Progenitor cell of endocrine pancreas (in vitro differentiated cells): Measurements from ENCODE around the gene ERVV-1. TPM values are rescaled to one million over a fixed set of nuclear protein-coding genes. Genes with fewer than 3 reads are reported as not detected.

Source experiments
- DNase-seq: peaks from one replicate; pipeline ENCODE4 v3.0.0; 2021; ENCODE audit warnings: low spot score; ENCODE audit not compliant: unreplicated experiment
- H3K27ac Mint-ChIP-seq: 2 replicates; pipeline ENCODE4 v1.8.0; 2021; ENCODE audit warnings: mild to moderate bottlenecking, moderate library complexity, mixed read lengths
- H3K27me3 Mint-ChIP-seq: 2 replicates; pipeline ENCODE4 v1.8.0; 2021; ENCODE audit warnings: mixed read lengths
- H3K36me3 Mint-ChIP-seq: 2 replicates; pipeline ENCODE4 v1.8.0; 2022; ENCODE audit warnings: mixed read lengths; ENCODE audit not compliant: insufficient read depth
- H3K4me1 Mint-ChIP-seq: 2 replicates; pipeline ENCODE4 v1.8.0; 2021; ENCODE audit warnings: low read depth, mixed read lengths
- H3K4me3 Mint-ChIP-seq: 2 replicates; pipeline ENCODE4 v1.8.0; 2021; ENCODE audit warnings: low read depth, mild to moderate bottlenecking, moderate library complexity, mixed read lengths
- H3K9me3 Mint-ChIP-seq: 2 replicates; pipeline ENCODE4 v1.8.0; 2021; ENCODE audit warnings: low read depth, mixed read lengths
- total RNA-seq: library from RNA; stranded (reverse); gene quantifications from 2 replicates; pipeline ENCODE4 v1.2.1, GENCODE V29; 2021
- TF ChIP-seq, protein P1 (sequence below): fragments of 200-600 bp; sonication (generic); IDR thresholded peaks from one replicate; pipeline ENCODE4 v1.5.0; 2021; ENCODE audit warnings: antibody characterized with exemption, mild to moderate bottlenecking; ENCODE audit not compliant: unreplicated experiment

ERVV-1 gene
- total RNA-seq, 1 donor from 2014 or later, result not detected

DNA sequence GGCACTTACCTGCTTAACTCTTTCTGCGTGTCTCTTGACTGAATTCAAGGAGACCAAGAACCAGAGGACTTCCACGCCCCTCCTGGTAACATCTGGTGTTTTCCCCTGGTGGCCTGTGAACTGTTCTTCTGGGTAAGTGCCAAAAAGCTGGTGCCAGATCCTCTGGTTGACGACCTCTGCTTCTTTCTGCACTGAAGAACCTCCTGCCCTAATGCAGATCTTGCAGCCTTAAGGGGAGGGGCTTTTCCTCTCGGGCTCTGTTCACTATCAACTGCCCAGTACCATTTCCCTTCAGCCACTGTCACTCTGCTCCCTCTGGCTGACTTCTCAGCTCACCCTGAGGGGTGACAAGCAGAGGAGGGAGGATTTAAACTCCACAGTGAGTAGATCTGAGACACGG lies 6.1 kb upstream of the ERVV-1 start:
- TF ChIP-seq, protein P1, sequence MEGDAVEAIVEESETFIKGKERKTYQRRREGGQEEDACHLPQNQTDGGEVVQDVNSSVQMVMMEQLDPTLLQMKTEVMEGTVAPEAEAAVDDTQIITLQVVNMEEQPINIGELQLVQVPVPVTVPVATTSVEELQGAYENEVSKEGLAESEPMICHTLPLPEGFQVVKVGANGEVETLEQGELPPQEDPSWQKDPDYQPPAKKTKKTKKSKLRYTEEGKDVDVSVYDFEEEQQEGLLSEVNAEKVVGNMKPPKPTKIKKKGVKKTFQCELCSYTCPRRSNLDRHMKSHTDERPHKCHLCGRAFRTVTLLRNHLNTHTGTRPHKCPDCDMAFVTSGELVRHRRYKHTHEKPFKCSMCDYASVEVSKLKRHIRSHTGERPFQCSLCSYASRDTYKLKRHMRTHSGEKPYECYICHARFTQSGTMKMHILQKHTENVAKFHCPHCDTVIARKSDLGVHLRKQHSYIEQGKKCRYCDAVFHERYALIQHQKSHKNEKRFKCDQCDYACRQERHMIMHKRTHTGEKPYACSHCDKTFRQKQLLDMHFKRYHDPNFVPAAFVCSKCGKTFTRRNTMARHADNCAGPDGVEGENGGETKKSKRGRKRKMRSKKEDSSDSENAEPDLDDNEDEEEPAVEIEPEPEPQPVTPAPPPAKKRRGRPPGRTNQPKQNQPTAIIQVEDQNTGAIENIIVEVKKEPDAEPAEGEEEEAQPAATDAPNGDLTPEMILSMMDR, result no peak

DNA sequence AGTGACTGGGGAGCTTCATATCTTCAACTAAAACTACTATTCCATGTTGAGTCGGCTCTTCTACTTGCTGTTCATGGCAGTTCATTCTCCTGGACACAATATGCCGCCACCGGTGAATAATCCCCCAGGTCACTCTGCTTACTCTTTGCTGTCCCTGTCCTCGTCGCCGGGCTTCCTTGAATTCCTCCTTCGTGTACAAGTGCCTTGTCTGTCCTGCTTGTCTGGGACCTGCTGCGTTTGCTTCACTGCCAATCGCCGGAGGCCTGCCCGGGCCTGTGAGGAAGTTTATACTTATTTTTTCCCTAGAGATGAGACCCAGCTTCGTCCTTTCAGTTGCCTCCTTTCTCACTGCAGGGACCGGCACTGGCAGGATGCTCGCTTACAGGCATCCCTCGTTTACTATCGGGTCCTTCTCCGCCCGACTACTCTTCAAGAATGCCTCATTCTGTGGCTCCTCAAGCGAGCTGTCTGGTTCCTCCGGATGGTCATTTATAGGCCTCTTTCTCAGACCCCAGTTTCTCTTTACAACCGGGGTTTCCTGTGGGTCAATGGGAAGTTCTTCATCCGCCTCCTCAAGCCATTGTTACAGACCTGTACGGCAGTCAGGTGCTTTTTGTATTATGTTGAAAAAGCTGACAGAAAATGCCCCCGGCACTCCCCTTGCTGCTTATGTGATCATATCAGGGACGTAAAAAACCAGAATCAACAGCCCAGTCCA lies 5.5 kb upstream of the ERVV-1 start:
- TF ChIP-seq, protein P1, result no peak
- H3K4me1 Mint-ChIP-seq, result no peaks in the 10 kb centered on the region

More for the DNA sequence above, 6.1 kb upstream of the ERVV-1 start:
- Mint-ChIP-seq H3K36me3 (no peaks in the 10 kb centered on the region), H3K27me3 (no peaks in the 10 kb centered on the region), H3K27ac (no peak overlapping the region), H3K4me1 (no peaks in the 10 kb centered on the region), H3K4me3 (no peak overlapping the region), H3K9me3 (no peaks in the 10 kb centered on the region)
- DNase-seq, result no peak

DNA sequence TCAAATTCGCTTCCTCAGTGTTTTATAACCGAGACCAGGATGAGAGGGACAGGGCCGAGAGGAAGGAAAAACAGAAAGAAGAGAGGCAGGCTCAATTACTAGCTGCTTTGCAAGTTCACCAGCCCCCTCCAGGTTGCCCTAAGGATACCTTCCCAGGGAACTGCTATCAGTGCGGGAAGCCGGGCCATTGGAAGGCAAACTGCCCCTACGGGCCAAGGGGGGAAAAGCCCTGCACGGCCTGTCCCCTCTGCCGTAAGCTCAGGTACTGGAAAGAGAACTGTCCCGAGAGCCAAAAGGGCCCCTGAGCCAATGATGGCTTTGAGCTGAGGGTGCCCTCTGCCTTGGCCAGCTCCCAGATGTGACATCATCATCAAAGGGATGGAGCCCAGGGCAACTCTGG lies 3.2 kb upstream of the ERVV-1 start:
- no peaks in the 10 kb centered on the region for H3K4me1 Mint-ChIP-seq
- TF ChIP-seq, protein P1, result peak; percentile 15
- DNase-seq, result no peak
- H3K4me3 Mint-ChIP-seq, result no peak overlapping the region
- no peak overlapping the region for H3K27ac Mint-ChIP-seq
- no peaks in the 10 kb centered on the region for H3K9me3 Mint-ChIP-seq
- H3K27me3 Mint-ChIP-seq, result no peaks in the 10 kb centered on the region
- no peaks in the 10 kb centered on the region for H3K36me3 Mint-ChIP-seq

More for the DNA sequence above, 5.5 kb upstream of the ERVV-1 start:
- DNase-seq, result no peak
- Mint-ChIP-seq H3K27ac (peak overlapping the region; percentile 28), H3K9me3 (no peaks in the 10 kb centered on the region), H3K4me3 (no peak overlapping the region), H3K36me3 (no peaks in the 10 kb centered on the region), H3K27me3 (no peaks in the 10 kb centered on the region)

DNA sequence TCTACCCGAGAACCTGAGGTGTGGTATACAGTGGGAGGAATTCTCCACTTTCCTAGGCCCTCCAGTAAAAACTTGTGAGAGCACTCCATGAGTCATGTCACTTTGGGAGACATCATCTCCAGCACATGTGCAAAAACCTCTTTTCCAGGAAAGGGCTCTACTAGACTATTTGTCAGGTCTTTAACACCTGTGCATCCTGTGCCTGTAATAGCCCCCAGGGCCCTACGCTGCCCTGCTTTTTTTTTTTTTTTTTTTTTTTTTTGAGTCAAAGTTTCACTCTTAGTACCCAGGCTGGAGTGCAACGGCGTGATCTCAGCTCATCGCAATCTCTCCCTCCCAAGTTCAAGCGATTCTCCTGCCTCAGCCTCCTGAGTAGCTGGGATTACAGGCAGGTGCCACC lies 1.7 kb upstream of the ERVV-1 start:
- Mint-ChIP-seq H3K4me3 (no peak overlapping the region), H3K4me1 (peaks cover 1% of the 10 kb centered on the region), H3K27ac (no peak overlapping the region), H3K9me3 (no peaks in the 10 kb centered on the region), H3K36me3 (no peaks in the 10 kb centered on the region), H3K27me3 (no peaks in the 10 kb centered on the region)
- no peak for DNase-seq
- TF ChIP-seq, protein P1, result no peak

DNA sequence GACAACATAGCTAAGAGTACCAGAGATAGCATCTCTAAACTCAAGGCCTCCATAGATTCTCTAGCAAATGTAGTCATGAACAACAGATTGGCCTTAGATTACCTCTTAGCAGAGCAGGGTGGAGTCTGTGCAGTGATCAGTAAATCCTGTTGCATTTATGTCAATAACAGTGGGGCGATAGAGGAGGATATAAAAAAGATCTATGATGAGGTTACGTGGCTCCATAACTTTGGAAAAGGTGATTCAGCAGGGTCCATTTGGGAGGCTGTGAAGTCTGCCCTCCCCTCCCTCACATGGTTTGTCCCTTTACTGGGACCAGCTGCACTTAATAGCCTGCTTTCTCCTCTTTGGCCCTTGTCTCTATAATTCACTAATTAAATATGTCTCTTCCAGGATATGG lies 1.4 kb downstream of the ERVV-1 start:
- Mint-ChIP-seq H3K4me3 (no peak overlapping the region), H3K4me1 (peaks cover 2% of the 10 kb centered on the region), H3K27me3 (no peaks in the 10 kb centered on the region), H3K9me3 (peaks cover under 1% of the 10 kb centered on the region), H3K36me3 (no peaks in the 10 kb centered on the region), H3K27ac (no peak overlapping the region)
- TF ChIP-seq, protein P1, result no peak
- no peak for DNase-seq
